Measurements from ENCODE around the gene MYO10. TPM values are rescaled to one million over a fixed set of nuclear protein-coding genes. Genes with fewer than 3 reads are reported as not detected.

MYO10 gene
- total RNA-seq, 1 donor from 2014 or later, result 67.0 TPM

DNA sequence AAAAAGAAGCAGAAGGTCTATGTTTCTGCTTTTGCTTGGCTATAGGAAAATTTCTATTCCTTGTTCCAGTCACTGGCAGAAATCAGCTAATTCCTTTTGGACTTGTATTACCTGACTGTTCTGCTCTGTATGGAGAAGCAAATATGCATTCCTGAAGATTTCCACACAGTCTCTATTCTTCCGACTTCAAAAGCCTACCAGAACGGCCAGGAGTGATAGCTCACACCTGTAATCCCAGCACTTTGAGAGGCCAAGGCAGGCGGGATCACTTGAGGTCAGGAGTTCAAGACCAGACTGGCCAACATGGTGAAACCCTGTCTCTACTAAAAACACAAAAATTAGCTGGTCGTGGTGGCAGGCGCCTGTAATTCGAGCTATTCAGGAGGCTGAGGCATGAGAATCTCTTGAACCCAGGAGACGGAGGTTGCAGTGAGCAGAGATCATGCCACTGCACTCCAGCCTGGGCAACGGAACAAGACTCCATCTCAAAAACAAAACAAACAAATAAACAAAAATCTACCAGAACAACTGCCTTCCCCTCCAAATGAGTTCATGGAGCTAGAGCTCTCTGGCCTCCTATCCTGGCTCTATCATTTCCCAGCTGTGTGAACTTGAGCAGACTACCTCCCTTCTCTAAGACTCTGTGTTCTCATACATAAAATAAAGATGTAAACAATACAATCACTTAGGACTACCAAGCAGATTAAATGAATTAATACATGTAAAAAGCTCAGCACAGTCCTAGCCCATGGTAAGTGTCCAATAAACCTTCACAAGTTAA is 17.0 kb downstream of the MYO10 start:
- intact Hi-C loops (cut with DNase I), result no loop called here
- Histone ChIP-seq H3K27me3 (no peaks in the 10 kb centered on the region), H3K9me3 (no peaks in the 10 kb centered on the region), H3K4me1 (peaks cover 7% of the 10 kb centered on the region), H3K4me3 (no peak overlapping the region), H3K27ac (no peak overlapping the region), H3K36me3 (no peaks in the 10 kb centered on the region)
- DNase-seq (no peak), ATAC-seq (peak; percentile 58)
- TF ChIP-seq, protein P1, sequence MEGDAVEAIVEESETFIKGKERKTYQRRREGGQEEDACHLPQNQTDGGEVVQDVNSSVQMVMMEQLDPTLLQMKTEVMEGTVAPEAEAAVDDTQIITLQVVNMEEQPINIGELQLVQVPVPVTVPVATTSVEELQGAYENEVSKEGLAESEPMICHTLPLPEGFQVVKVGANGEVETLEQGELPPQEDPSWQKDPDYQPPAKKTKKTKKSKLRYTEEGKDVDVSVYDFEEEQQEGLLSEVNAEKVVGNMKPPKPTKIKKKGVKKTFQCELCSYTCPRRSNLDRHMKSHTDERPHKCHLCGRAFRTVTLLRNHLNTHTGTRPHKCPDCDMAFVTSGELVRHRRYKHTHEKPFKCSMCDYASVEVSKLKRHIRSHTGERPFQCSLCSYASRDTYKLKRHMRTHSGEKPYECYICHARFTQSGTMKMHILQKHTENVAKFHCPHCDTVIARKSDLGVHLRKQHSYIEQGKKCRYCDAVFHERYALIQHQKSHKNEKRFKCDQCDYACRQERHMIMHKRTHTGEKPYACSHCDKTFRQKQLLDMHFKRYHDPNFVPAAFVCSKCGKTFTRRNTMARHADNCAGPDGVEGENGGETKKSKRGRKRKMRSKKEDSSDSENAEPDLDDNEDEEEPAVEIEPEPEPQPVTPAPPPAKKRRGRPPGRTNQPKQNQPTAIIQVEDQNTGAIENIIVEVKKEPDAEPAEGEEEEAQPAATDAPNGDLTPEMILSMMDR (IDR thresholded peaks at IDR 0.05), result no peak

DNA sequence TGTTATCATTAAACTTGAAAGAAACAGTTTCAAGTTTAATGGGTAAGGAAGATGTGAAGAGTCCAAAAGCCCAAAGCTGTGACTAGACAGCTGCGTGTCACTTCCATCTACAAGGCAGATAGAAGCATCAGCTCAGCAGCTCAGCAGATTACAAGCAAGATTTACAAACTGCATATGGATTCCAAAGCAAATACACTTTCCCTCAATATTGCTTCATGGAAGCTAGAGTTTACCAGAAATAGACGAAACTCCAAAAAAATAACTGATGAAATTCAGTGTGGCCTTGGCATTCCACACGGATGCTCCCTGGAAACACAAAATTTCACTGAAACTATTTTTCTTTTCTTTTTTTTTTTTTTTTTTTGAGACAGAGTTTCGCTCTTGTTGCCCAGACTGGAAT is 17.9 kb downstream of the MYO10 start:
- Histone ChIP-seq H3K9me3 (no peaks in the 10 kb centered on the region), H3K36me3 (no peaks in the 10 kb centered on the region), H3K4me1 (peaks cover 15% of the 10 kb centered on the region), H3K4me3 (no peak overlapping the region), H3K27ac (no peak overlapping the region), H3K27me3 (no peaks in the 10 kb centered on the region)
- no peak for DNase-seq
- TF ChIP-seq, protein P1 (IDR thresholded peaks at IDR 0.05), result no peak
- intact Hi-C loops (cut with DNase I), result no loop called here
- ATAC-seq, result no peak

DNA sequence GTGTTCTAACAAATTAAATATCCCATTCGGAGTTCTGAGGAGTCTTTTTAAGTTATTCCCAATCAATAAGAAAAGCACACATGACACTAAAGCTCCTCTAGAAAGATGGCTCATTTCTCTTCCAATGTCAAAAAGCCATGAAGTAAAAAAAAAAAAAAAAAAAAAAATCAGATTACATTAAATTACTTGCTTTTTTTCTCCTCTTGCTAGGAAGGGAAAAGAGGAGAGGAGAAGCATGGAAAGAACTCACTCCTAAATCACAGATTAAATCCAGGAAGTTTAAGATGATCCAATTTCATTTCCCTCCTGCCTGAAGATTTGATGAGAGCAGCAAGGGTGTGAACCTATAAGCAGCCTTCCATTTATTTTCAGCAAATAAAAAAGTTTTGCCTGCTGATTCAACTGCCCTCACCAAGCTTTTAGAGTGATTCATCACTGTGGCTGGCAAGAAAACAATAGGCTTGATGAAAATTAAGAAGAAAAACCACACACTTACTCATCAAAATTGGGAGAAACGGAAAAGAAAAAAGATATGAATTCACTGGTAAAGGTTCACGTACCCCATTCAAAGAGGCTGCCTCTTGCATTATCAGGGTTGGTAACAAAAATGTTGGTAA is 19.7 kb downstream of the MYO10 start:
- no peak for ATAC-seq
- no peak for DNase-seq
- no peak overlapping the region for H3K4me3 ChIP-seq
- no peaks in the 10 kb centered on the region for H3K9me3 ChIP-seq
- intact Hi-C loops (cut with DNase I), result no loop called here
- peaks cover 26% of the 10 kb centered on the region for H3K4me1 ChIP-seq
- no peaks in the 10 kb centered on the region for H3K27me3 ChIP-seq
- peak overlapping the region; percentile 17 for H3K27ac ChIP-seq
- TF ChIP-seq, protein P1 (IDR thresholded peaks at IDR 0.05), result no peak
- no peaks in the 10 kb centered on the region for H3K36me3 ChIP-seq

DNA sequence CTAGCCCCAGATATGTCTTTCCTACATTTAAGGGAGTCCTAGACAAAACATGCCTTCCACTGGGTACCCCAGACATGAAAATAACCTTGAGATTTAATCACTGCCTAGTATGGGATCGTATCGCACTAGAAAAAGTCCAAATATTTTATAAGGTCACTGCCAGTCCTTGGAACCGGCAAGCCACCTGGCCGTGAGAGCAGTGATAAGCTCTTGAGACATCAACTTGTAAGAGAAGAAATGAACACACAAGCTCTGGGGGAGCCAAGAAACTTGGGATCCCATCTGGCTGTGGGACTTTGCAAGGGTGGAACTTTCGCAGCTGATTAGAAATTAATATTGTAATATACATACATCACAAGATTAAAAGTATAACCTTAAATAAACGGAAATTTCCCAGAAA is 21.5 kb downstream of the MYO10 start:
- H3K27me3 ChIP-seq, result no peaks in the 10 kb centered on the region
- no peak for DNase-seq
- H3K36me3 ChIP-seq, result no peaks in the 10 kb centered on the region
- intact Hi-C loops (cut with DNase I), result no loop called here
- ATAC-seq, result no peak
- peaks cover 26% of the 10 kb centered on the region for H3K4me1 ChIP-seq
- no peak overlapping the region for H3K27ac ChIP-seq
- H3K4me3 ChIP-seq, result no peak overlapping the region
- no peaks in the 10 kb centered on the region for H3K9me3 ChIP-seq
- TF ChIP-seq, protein P1 (IDR thresholded peaks at IDR 0.05), result no peak

DNA sequence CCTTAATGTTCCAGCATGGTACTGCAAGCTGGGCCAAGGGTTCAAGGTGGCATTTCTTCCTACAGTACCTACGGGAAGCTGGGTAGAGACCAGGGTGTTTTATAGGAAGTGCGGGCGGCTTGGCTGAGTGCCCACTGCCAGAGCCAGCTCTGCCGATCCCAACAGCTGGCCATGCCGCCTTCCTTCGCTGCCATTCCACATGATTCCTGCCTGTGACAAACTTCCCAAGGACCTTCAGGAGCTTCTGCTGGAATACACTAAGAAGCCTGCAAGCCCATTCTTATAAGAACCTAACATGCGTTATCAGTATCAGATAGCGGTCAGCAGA is 22.0 kb downstream of the MYO10 start:
- Histone ChIP-seq H3K9me3 (no peaks in the 10 kb centered on the region), H3K27me3 (no peaks in the 10 kb centered on the region), H3K4me3 (no peak overlapping the region), H3K27ac (no peak overlapping the region), H3K36me3 (no peaks in the 10 kb centered on the region), H3K4me1 (peaks cover 26% of the 10 kb centered on the region)
- intact Hi-C loops (cut with DNase I), result no loop called here
- no peak for ATAC-seq
- TF ChIP-seq, protein P1 (IDR thresholded peaks at IDR 0.05), result no peak
- DNase-seq, result no peak
